ENCODE measurements around the gene G6PC2.

G6PC2 gene, protein sequence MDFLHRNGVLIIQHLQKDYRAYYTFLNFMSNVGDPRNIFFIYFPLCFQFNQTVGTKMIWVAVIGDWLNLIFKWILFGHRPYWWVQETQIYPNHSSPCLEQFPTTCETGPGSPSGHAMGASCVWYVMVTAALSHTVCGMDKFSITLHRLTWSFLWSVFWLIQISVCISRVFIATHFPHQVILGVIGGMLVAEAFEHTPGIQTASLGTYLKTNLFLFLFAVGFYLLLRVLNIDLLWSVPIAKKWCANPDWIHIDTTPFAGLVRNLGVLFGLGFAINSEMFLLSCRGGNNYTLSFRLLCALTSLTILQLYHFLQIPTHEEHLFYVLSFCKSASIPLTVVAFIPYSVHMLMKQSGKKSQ

DNA sequence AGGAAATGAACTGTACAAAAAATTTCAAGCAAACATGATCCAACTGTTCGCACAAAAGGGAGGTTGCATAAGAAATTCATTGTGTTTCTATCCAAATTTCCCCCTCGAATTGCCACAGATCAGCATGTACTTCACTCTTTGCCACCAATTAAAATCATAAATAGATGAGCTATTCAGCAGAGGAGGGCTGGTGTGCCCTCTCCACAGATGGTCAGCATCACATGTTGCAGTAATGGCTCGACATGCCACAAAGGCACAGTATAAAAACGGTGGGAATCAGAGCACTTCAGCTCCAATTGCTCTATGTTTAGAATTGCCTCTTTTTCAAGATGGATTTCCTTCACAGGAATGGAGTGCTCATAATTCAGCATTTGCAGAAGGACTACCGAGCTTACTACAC is at the start of gene G6PC2:
G6PC2 (plus strand) TSS at position 289 of the 400 bp plus-strand sequence; CDS start at position 330, 41 bp downstream.
- DNase-seq: no peak
- H3K4me3 ChIP-seq (ENCODE audit: low read length): no peak within 1 kb of the TSS

GRCh38 chr2:168851674-168852320 is 49.3 kb upstream of the G6PC2 start:
- Histone ChIP-seq H3K9me2 (replicated peaks; ENCODE audit: insufficient read depth, low read length) (no peaks in the 10 kb centered on the region), H3K4me2 (ENCODE audit: low read depth, low read length) (no peak overlapping the region), H3K9me3 (replicated peaks; ENCODE audit: insufficient read depth, low read length) (no peaks in the 10 kb centered on the region), H3K27ac (ENCODE audit: low read length) (no peak overlapping the region), H3K4me3 (ENCODE audit: low read length) (no peak overlapping the region), H3F3A (ENCODE audit: insufficient read depth, low read length) (no peaks in the 10 kb centered on the region), H3K9ac (ENCODE audit: low read length) (no peak overlapping the region), H3K4me1 (ENCODE audit: low read length) (no peaks in the 10 kb centered on the region), H3K79me2 (ENCODE audit: low read length) (no peaks in the 10 kb centered on the region), H4K20me1 (ENCODE audit: insufficient read depth, low read length) (no peaks in the 10 kb centered on the region), H2AFZ (ENCODE audit: low read length) (no peak overlapping the region), H3K27me3 (replicated peaks; ENCODE audit: insufficient read depth, low read length) (no peaks in the 10 kb centered on the region), H3K36me3 (replicated peaks; ENCODE audit: insufficient read depth, low read length) (no peaks in the 10 kb centered on the region)
- DNase-seq: no peak
- TF ChIP-seq EZH2 (optimal IDR thresholded peaks at IDR 0.05; ENCODE audit: low read depth, low read length) (no peak), EZH2phosphoT487 (IDR thresholded peaks at IDR 0.05; ENCODE audit: low read length) (no peak)
- TF ChIP-seq, protein P1, sequence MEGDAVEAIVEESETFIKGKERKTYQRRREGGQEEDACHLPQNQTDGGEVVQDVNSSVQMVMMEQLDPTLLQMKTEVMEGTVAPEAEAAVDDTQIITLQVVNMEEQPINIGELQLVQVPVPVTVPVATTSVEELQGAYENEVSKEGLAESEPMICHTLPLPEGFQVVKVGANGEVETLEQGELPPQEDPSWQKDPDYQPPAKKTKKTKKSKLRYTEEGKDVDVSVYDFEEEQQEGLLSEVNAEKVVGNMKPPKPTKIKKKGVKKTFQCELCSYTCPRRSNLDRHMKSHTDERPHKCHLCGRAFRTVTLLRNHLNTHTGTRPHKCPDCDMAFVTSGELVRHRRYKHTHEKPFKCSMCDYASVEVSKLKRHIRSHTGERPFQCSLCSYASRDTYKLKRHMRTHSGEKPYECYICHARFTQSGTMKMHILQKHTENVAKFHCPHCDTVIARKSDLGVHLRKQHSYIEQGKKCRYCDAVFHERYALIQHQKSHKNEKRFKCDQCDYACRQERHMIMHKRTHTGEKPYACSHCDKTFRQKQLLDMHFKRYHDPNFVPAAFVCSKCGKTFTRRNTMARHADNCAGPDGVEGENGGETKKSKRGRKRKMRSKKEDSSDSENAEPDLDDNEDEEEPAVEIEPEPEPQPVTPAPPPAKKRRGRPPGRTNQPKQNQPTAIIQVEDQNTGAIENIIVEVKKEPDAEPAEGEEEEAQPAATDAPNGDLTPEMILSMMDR (IDR thresholded peaks at IDR 0.05; ENCODE audit: low read length): no peak

More for the DNA sequence above, at the start of gene G6PC2:
- Histone ChIP-seq H3K27me3 (replicated peaks; ENCODE audit: insufficient read depth, low read length) (no peaks in the 10 kb centered on the region), H3F3A (ENCODE audit: insufficient read depth, low read length) (no peaks in the 10 kb centered on the region), H3K9me3 (replicated peaks; ENCODE audit: insufficient read depth, low read length) (no peaks in the 10 kb centered on the region), H3K4me2 (ENCODE audit: low read depth, low read length) (no peak within 1 kb of the TSS), H3K79me2 (ENCODE audit: low read length) (no peaks in the 10 kb centered on the region), H4K20me1 (ENCODE audit: insufficient read depth, low read length) (no peaks in the 10 kb centered on the region), H3K9me2 (replicated peaks; ENCODE audit: insufficient read depth, low read length) (no peaks in the 10 kb centered on the region), H2AFZ (ENCODE audit: low read length) (no peak within 1 kb of the TSS), H3K27ac (ENCODE audit: low read length) (no peak within 1 kb of the TSS), H3K4me1 (ENCODE audit: low read length) (no peaks in the 10 kb centered on the region), H3K9ac (ENCODE audit: low read length) (no peak within 1 kb of the TSS), H3K36me3 (replicated peaks; ENCODE audit: insufficient read depth, low read length) (no peaks in the 10 kb centered on the region)
- TF ChIP-seq EZH2phosphoT487 (IDR thresholded peaks at IDR 0.05; ENCODE audit: low read length): no peak
- TF ChIP-seq, protein P1 (IDR thresholded peaks at IDR 0.05; ENCODE audit: low read length): no peak
- TF ChIP-seq EZH2 (optimal IDR thresholded peaks at IDR 0.05; ENCODE audit: low read depth, low read length): no peak

- no peaks in the 10 kb centered on the region for H3K4me1 ChIP-seq (ENCODE audit: low read length)
- no peak overlapping the region for H3K4me2 ChIP-seq (ENCODE audit: low read depth, low read length)
- no peak overlapping the region for H3K9ac ChIP-seq (ENCODE audit: low read length)
- H2AFZ ChIP-seq (ENCODE audit: low read length): no peak overlapping the region
- no peaks in the 10 kb centered on the region for H3K9me3 ChIP-seq (replicated peaks; ENCODE audit: insufficient read depth, low read length)
- no peak overlapping the region for H3K27ac ChIP-seq (ENCODE audit: low read length)
- no peaks in the 10 kb centered on the region for H3F3A ChIP-seq (ENCODE audit: insufficient read depth, low read length)
- no peaks in the 10 kb centered on the region for H3K36me3 ChIP-seq (replicated peaks; ENCODE audit: insufficient read depth, low read length)
- H3K4me3 ChIP-seq (ENCODE audit: low read length): no peak overlapping the region
- no peaks in the 10 kb centered on the region for H3K79me2 ChIP-seq (ENCODE audit: low read length)
- H4K20me1 ChIP-seq (ENCODE audit: insufficient read depth, low read length): no peaks in the 10 kb centered on the region
- H3K27me3 ChIP-seq (replicated peaks; ENCODE audit: insufficient read depth, low read length): no peaks in the 10 kb centered on the region
- DNase-seq: no peak
- TF ChIP-seq EZH2 (optimal IDR thresholded peaks at IDR 0.05; ENCODE audit: low read depth, low read length) (no peak), EZH2phosphoT487 (IDR thresholded peaks at IDR 0.05; ENCODE audit: low read length) (no peak)
- TF ChIP-seq, protein P1 (IDR thresholded peaks at IDR 0.05; ENCODE audit: low read length): no peak
- no peaks in the 10 kb centered on the region for H3K9me2 ChIP-seq (replicated peaks; ENCODE audit: insufficient read depth, low read length)
Observed at GRCh38 chr2:168852481-168852880, 48.6 kb upstream of the G6PC2 start.
